Fibroblast of peridontal ligament (primary cell): ENCODE measurements around the gene FAS.
A peak's percentile ranks its signal among the peaks of the same experiment; 100 is the strongest.
"Not testable (repeated sequence)": the region's sequence is repeated elsewhere in the genome, so short reads cannot be mapped to it uniquely, and the experiment has no call there.

Experiments
- DNase-seq: peaks from one replicate; pipeline ENCODE4 v3.0.0-alpha.2; 2010; ENCODE audit errors: extremely low read depth

FAS gene

GRCh38 chr10:88992921-88993524, 2.4 kb downstream of the FAS start:
- peak; percentile 79 for DNase-seq

- DNase-seq = no peak
Measured at GRCh38 chr10:88994019-88994418, 3.4 kb downstream of the FAS start.

- no peak for DNase-seq
Measured at GRCh38 chr10:88995156-88995876, 4.7 kb downstream of the FAS start.

- no peak for DNase-seq
Measured at GRCh38 chr10:88996927-88997326, 6.3 kb downstream of the FAS start.

- peak; percentile 60 for DNase-seq
Measured at GRCh38 chr10:88999625-89000024, 9.0 kb downstream of the FAS start.

- no peak for DNase-seq
Measured at GRCh38 chr10:89001024-89001728, 10.6 kb downstream of the FAS start.

GRCh38 chr10:89001729-89002072, 11.1 kb downstream of the FAS start:
- peak; percentile 51 for DNase-seq

- DNase-seq = no peak
Measured at GRCh38 chr10:89002226-89002978, 11.8 kb downstream of the FAS start.

- no peak for DNase-seq
Measured at GRCh38 chr10:89003344-89003743, 12.7 kb downstream of the FAS start.

GRCh38 chr10:89007129-89007893, 16.7 kb downstream of the FAS start:
- DNase-seq = no peak

GRCh38 chr10:89018700-89019346, 28.2 kb downstream of the FAS start:
- not testable (repeated sequence) for DNase-seq

- DNase-seq = no peak
Measured at GRCh38 chr10:89019569-89020327, 29.1 kb downstream of the FAS start.

- DNase-seq = not testable (repeated sequence)
Measured at GRCh38 chr10:89021526-89021925, 30.9 kb downstream of the FAS start.

- no peak for DNase-seq
Measured at GRCh38 chr10:89022734-89023133, 32.1 kb downstream of the FAS start.

- DNase-seq = no peak
Measured at GRCh38 chr10:89025453-89025852, 34.9 kb downstream of the FAS start.

GRCh38 chr10:89029181-89029580, 38.6 kb downstream of the FAS start:
- peak; percentile 33 for DNase-seq

GRCh38 chr10:89029785-89030437, 39.3 kb downstream of the FAS start:
- peak; percentile 91 for DNase-seq

GRCh38 chr10:89030791-89031190, 40.2 kb downstream of the FAS start:
- no peak for DNase-seq

- peak; percentile 74 for DNase-seq
Measured at GRCh38 chr10:89032141-89032891, 41.7 kb downstream of the FAS start.
